Esophagus muscularis mucosa (tissue), 3 donors: ENCODE data around the gene MTNR1A.

ENCODE experiments used
- POLR2A ChIP-seq: fragments of 450-650 bp; IDR thresholded peaks from one replicate; pipeline ENCODE4 v1.6.1; 2017; ENCODE audit warnings: antibody characterized with exemption, moderate library complexity, mild to moderate bottlenecking, low read depth
- POLR2AphosphoS5 ChIP-seq, 2 donors: sonication (generic); formaldehyde crosslinking; IDR thresholded peaks; one replicate each; pipeline ENCODE4 v1.6.1; 2017; ENCODE audit warnings: antibody characterized with exemption in 2 of 2
- TF ChIP-seq, protein P1 (sequence below), 3 experiments: fragments of 200-600 bp in 2 of 3; fragments of 450-650 bp in 1 of 3; sonication (generic) in 2 of 3; IDR thresholded peaks; one replicate each; pipeline ENCODE4 v1.5.1; 2017 to 2019; ENCODE audit warnings: antibody characterized with exemption in 3 of 3, mild to moderate bottlenecking in 2 of 3, moderate library complexity in 1 of 3

DNA sequence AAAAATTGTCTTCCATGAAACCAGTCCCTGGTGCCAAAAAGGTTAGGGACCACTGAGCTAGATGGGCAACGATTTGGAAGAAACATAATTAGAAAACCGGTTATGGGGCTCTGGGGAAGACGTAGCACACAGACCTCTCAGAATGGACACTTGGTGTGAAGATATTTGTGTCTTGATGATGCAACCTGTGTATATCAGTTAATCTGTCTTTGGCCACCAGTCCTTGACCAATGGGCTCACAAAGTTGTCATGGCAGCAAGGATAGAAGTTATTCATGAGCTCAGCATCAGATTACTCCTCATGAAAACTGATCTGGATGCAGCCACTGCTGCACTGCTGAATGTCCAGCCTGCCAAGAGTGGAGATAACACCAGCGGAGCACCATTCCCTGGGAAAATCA lies 13.6 kb downstream of the MTNR1A start:
- TF ChIP-seq POLR2A, result no peak
- TF ChIP-seq, protein P1, sequence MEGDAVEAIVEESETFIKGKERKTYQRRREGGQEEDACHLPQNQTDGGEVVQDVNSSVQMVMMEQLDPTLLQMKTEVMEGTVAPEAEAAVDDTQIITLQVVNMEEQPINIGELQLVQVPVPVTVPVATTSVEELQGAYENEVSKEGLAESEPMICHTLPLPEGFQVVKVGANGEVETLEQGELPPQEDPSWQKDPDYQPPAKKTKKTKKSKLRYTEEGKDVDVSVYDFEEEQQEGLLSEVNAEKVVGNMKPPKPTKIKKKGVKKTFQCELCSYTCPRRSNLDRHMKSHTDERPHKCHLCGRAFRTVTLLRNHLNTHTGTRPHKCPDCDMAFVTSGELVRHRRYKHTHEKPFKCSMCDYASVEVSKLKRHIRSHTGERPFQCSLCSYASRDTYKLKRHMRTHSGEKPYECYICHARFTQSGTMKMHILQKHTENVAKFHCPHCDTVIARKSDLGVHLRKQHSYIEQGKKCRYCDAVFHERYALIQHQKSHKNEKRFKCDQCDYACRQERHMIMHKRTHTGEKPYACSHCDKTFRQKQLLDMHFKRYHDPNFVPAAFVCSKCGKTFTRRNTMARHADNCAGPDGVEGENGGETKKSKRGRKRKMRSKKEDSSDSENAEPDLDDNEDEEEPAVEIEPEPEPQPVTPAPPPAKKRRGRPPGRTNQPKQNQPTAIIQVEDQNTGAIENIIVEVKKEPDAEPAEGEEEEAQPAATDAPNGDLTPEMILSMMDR (IDR thresholded peaks at IDR 0.05), result no peak
- no peak for TF ChIP-seq POLR2AphosphoS5 (IDR thresholded peaks at IDR 0.05)
